AG09319 (cell line): ENCODE measurements around the gene USP2.

Experiments used
- DNase-seq: peaks from one replicate; pipeline ENCODE4 v3.0.0-alpha.2; 2010; ENCODE audit warnings: low read depth; ENCODE audit errors: extremely low read depth
- TF ChIP-seq, protein P1 (sequence below): IDR thresholded peaks from 2 replicates; pipeline ENCODE4 v1.5.1; 2011; ENCODE audit warnings: low read depth, mild to moderate bottlenecking, inconsistent platforms, low read length, moderate library complexity

Gene USP2

DNA sequence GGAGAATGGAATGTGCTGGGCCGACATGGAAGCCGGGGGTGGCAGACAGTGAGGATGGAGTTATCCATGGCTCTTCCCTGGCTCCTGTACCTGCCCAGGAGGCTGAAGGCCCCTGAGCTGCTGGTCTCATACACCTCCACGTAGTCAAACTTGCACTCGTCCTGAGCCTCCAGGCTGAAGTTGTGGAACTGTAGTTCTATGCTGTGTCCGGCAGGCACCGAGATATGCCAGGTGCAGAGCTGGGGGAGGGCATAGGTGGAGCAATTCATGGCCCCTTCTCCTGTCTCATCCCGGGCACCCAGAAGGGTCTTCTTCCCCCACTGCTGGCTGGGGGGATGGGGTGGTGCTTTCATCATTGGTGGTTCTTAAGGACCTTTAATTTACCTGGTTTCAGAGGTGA is 37.8 kb downstream of the USP2 start:
- DNase-seq, result no peak
- TF ChIP-seq, protein P1, sequence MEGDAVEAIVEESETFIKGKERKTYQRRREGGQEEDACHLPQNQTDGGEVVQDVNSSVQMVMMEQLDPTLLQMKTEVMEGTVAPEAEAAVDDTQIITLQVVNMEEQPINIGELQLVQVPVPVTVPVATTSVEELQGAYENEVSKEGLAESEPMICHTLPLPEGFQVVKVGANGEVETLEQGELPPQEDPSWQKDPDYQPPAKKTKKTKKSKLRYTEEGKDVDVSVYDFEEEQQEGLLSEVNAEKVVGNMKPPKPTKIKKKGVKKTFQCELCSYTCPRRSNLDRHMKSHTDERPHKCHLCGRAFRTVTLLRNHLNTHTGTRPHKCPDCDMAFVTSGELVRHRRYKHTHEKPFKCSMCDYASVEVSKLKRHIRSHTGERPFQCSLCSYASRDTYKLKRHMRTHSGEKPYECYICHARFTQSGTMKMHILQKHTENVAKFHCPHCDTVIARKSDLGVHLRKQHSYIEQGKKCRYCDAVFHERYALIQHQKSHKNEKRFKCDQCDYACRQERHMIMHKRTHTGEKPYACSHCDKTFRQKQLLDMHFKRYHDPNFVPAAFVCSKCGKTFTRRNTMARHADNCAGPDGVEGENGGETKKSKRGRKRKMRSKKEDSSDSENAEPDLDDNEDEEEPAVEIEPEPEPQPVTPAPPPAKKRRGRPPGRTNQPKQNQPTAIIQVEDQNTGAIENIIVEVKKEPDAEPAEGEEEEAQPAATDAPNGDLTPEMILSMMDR, result no peak

- TF ChIP-seq, protein P1, result no peak
- DNase-seq, result no peak
These were observed 38.9 kb downstream of the USP2 start for GRCh38 chr11:119342362-119343130.

GRCh38 chr11:119342023-119342300 is 39.5 kb downstream of the USP2 start:
- TF ChIP-seq, protein P1, result no peak

GRCh38 chr11:119341222-119342022 is 40.1 kb downstream of the USP2 start:
- no peak for DNase-seq

More at GRCh38 chr11:119342023-119342300, 39.5 kb downstream of the USP2 start:
- no peak for DNase-seq

DNA sequence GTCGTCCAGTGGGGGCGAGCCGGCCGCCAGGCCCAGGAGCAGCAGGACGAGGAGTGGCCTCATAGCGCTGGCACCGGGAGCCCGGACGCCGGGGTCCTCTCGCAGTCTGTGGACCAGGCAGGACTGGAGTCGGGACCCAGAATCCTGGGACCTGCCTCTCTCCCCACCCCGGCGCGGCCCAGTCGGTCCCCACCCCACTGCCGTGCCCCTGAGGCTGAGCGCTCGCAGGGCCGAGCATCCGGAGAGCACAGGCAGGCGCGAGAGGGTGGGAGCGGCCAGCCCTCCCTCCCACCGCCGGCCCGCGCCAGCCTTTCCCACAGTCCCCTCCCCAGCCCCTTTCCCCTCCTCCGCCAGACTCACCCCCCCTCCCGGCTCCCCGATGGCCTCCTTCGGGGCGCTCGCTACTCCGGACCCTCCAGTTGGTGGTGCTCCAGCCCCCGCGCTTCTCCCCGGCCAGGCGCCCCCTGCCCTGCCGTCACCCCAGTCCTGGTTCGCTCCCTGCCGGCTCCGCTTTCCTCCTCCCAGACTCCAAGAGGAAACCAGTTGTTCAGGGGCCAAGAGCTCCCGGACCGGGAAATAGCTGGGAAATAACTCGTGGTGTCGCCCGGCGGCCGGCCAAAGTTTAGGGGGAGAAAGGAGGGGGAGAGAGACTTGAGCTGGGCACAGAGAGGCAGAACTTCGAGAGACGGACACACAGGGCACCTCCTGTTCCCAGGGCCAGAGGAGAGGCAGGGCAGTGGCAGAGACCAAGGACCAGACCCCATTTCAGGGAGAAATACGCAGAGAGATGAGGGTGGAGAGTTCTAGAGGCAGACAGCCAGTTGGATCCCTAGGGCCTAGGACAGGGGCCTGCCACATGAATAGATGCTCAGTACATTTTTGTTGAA is 40.9 kb downstream of the USP2 start, which contains the start of gene C1QTNF5:
C1QTNF5 (minus strand) TSS at position 549 of the 887 bp plus-strand sequence; CDS start at position 63, 486 bp downstream.
- DNase-seq, result no peak
- TF ChIP-seq, protein P1, result no peak; the same call in none of the 2 replicates

More at GRCh38 chr11:119341222-119342022, 40.1 kb downstream of the USP2 start:
- TF ChIP-seq, protein P1, result no peak

- TF ChIP-seq, protein P1, result peak; percentile 69
- DNase-seq, result no peak
These were observed 41.7 kb downstream of the USP2 start for GRCh38 chr11:119339589-119340334.
